ENCODE data around the gene CCDC89.

DNA sequence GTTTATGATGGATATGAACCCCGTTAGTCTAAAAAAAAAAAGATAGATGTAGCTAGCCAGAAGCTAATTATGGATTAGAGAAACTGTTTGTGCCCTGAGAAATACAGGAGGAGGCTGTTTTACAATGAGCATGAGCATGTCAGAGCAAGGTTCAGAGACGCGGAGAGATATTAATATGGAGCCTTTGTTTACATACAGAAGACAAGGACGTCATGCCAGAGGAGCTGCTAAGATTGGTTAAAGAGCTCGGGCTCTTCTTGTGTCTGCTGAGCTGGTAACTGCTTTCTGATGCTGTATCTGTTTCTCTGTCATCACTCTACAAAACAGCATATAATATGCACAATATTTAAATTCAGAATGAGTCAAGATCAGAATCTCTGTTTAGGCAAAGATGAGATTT is 24.9 kb upstream of the CCDC89 start:
- TF ChIP-seq POLR2A (IDR thresholded peaks at IDR 0.05), result no peak
- TF ChIP-seq, protein P1, sequence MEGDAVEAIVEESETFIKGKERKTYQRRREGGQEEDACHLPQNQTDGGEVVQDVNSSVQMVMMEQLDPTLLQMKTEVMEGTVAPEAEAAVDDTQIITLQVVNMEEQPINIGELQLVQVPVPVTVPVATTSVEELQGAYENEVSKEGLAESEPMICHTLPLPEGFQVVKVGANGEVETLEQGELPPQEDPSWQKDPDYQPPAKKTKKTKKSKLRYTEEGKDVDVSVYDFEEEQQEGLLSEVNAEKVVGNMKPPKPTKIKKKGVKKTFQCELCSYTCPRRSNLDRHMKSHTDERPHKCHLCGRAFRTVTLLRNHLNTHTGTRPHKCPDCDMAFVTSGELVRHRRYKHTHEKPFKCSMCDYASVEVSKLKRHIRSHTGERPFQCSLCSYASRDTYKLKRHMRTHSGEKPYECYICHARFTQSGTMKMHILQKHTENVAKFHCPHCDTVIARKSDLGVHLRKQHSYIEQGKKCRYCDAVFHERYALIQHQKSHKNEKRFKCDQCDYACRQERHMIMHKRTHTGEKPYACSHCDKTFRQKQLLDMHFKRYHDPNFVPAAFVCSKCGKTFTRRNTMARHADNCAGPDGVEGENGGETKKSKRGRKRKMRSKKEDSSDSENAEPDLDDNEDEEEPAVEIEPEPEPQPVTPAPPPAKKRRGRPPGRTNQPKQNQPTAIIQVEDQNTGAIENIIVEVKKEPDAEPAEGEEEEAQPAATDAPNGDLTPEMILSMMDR (IDR thresholded peaks at IDR 0.05), result no peak

All from uterus (tissue), 2 donors.